K562 (cell line): ENCODE measurements around the gene POMC. TPM values are rescaled to one million over a fixed set of nuclear protein-coding genes. Genes with fewer than 3 reads are reported as not detected.
"Not testable (repeated sequence)": the region's sequence is repeated elsewhere in the genome, so short reads cannot be mapped to it uniquely, and the experiment has no call there.

Experiments used
- ATAC-seq: fragments of 200-7000 bp; cut with Tn5 transposase; 3 replicates; pipeline ENCODE4 v1.9.1; 2020; ENCODE audit warnings: moderate library complexity
- BruUV-seq: library from RNA; stranded (reverse); fragments of 400-500 nt; replicated peaks from 2 replicates; lab custom pipeline; 2021; lab: Mats Ljungman, UMichigan
- CTCF ChIA-PET: fragments of 300-600 bp; formaldehyde crosslinking; extraction: SDS; loops from one replicate; lab custom pipeline; 2021; ENCODE audit warnings: low intra/inter-chr PET ratio; lab: Yijun Ruan, JAX
- POLR2A ChIA-PET: fragments of 300-600, 350-650 bp; sonication (Branson Sonifier 250); formaldehyde crosslinking; extraction: SDS; loops from one replicate; lab custom pipeline; 2021; ENCODE audit warnings: antibody characterized with exemption, inconsistent platforms; lab: Yijun Ruan, JAX
- DNase-seq, 4 experiments: peaks; one replicate each; pipeline versions ENCODE4 v3.0.0 to v3.0.0-alpha.2; 2011 to 2018; ENCODE audit warnings: low spot score in 3 of 4, mixed read lengths in 3 of 4; ENCODE audit errors: extremely low read depth in 1 of 4
- FAIRE-seq: peaks from 2 replicates; lab custom pipeline; 2011; peaks lifted over from hg19 to GRCh38; lab: Jason Lieb, UNC
- H2AFZ ChIP-seq: 2 replicates; pipeline ENCODE4 v1.6.0; 2011; ENCODE audit warnings: low read depth, low read length, control low read depth, inconsistent platforms
- H3K27ac ChIP-seq: fragments of 200-600 bp; 3 replicates; pipeline ENCODE4 v1.8.0; 2011; ENCODE audit warnings: low read depth, mild to moderate bottlenecking, control low read depth, inconsistent platforms, low read length, moderate library complexity, mixed read lengths; ENCODE audit errors: extremely low read depth
- H3K27me3 ChIP-seq, 2 experiments: fragments of 300-600 bp in 1 of 2; 2 replicates in 1 of 2; 3 replicates in 1 of 2; pipeline versions ENCODE4 v1.6.0 to v1.8.0; 2011; ENCODE audit warnings: inconsistent platforms in 2 of 2, low read length in 2 of 2, mild to moderate bottlenecking in 1 of 2, mixed read lengths in 1 of 2, moderate library complexity in 1 of 2; ENCODE audit not compliant: control insufficient read depth in 2 of 2, insufficient read depth in 2 of 2
- H3K36me3 ChIP-seq: fragments of 300-600 bp; 3 replicates; pipeline ENCODE4 v1.8.0; 2011; ENCODE audit warnings: mild to moderate bottlenecking, low read length, inconsistent platforms; ENCODE audit not compliant: control insufficient read depth, insufficient read depth
- H3K4me1 ChIP-seq, 2 experiments: fragments of 200-600 bp in 1 of 2; replicated peaks in 1 of 2; 2 replicates in 1 of 2; 3 replicates in 1 of 2; pipeline versions ENCODE4 v1.5.1 to v1.8.0; 2011; ENCODE audit warnings: inconsistent platforms in 2 of 2, low read length in 2 of 2, mild to moderate bottlenecking in 1 of 2, mixed read lengths in 1 of 2, moderate library complexity in 1 of 2; ENCODE audit not compliant: control insufficient read depth in 2 of 2, insufficient read depth in 2 of 2
- H3K4me2 ChIP-seq: 2 replicates; pipeline ENCODE4 v1.6.1; 2011; ENCODE audit warnings: low read length, control low read depth, inconsistent platforms, mixed read lengths; ENCODE audit not compliant: insufficient read depth
- H3K4me3 ChIP-seq: fragments of 200-600 bp; sonication (generic), shearing (Covaris generic); 2 replicates; pipeline ENCODE4 v1.5.1; 2016; ENCODE audit warnings: control low read depth, inconsistent platforms
- H3K79me2 ChIP-seq: fragments of 200-600 bp; 3 replicates; pipeline ENCODE4 v1.8.0; 2011; ENCODE audit warnings: low read length, inconsistent platforms; ENCODE audit not compliant: control insufficient read depth, insufficient read depth
- H3K9ac ChIP-seq, 2 experiments: 2 replicates each; pipeline versions ENCODE4 v1.6.0 to v1.6.1; 2011; ENCODE audit warnings: low read depth in 2 of 2, low read length in 2 of 2, control low read depth in 1 of 2, inconsistent platforms in 1 of 2, mild to moderate bottlenecking in 1 of 2, mixed read lengths in 1 of 2; ENCODE audit not compliant: insufficient read depth in 1 of 2
- H3K9me1 ChIP-seq: one replicate; pipeline ENCODE4 v1.6.0; 2011; ENCODE audit warnings: inconsistent platforms, mild to moderate bottlenecking, low read length, moderate library complexity; ENCODE audit not compliant: control insufficient read depth, insufficient read depth
- H3K9me3 ChIP-seq: replicated peaks from 2 replicates; pipeline ENCODE4 v1.5.1; 2011; ENCODE audit warnings: low read depth, low read length, inconsistent platforms; ENCODE audit not compliant: control insufficient read depth, insufficient read depth
- H4K20me1 ChIP-seq: replicated peaks from 2 replicates; pipeline ENCODE4 v1.6.1; 2011; ENCODE audit warnings: low read length, inconsistent platforms, mixed read lengths; ENCODE audit not compliant: control insufficient read depth, insufficient read depth
- BHLHE40 ChIP-seq: IDR thresholded peaks from 2 replicates; pipeline ENCODE4 v1.6.1; 2011; ENCODE audit warnings: low read length, improper control_type of control experiment
- ERF ChIP-seq: fragments of 450-650 bp; formaldehyde crosslinking; IDR thresholded peaks from 2 replicates; pipeline ENCODE4 v1.4.0; 2020; ENCODE audit warnings: mild to moderate bottlenecking, mixed read lengths
- KAT2B ChIP-seq: IDR thresholded peaks from one replicate; pipeline ENCODE4 v1.6.1; 2012; ENCODE audit warnings: low read depth, mild to moderate bottlenecking, control low read depth, inconsistent platforms, low read length, moderate library complexity
- LARP7 ChIP-seq: fragments of 450-650 bp; IDR thresholded peaks from 2 replicates; pipeline ENCODE4 v1.6.1; 2016
- MCM3 ChIP-seq: fragments of 450-650 bp; IDR thresholded peaks from 2 replicates; pipeline ENCODE4 v1.6.1; 2016
- NFIX ChIP-seq: fragments of 250-450 bp; sonication (Bioruptor Pico); IDR thresholded peaks from 2 replicates; pipeline ENCODE4 v1.4.0; 2020; ENCODE audit warnings: low read depth, mild to moderate bottlenecking, moderate library complexity
- NFRKB ChIP-seq: fragments of 450-650 bp; IDR thresholded peaks from 2 replicates; pipeline ENCODE4 v1.6.1; 2016; ENCODE audit warnings: low read depth
- POLR2B ChIP-seq: fragments of 450-650 bp; IDR thresholded peaks from 2 replicates; pipeline ENCODE4 v1.6.1; 2018; ENCODE audit warnings: low read depth; ENCODE audit not compliant: partially characterized antibody
- RAD51 ChIP-seq: fragments of 450-650 bp; IDR thresholded peaks from 2 replicates; pipeline ENCODE4 v1.7.1; 2016; ENCODE audit warnings: low read depth, mild to moderate bottlenecking, borderline replicate concordance
- SMAD4 ChIP-seq: fragments of 250-450 bp; sonication (Bioruptor Pico); conservative IDR thresholded peaks from 2 replicates; pipeline ENCODE4 v1.8.0; 2021; ENCODE audit warnings: inconsistent platforms, mild to moderate bottlenecking, moderate library complexity
- SMC3 ChIP-seq: conservative IDR thresholded peaks from 2 replicates; pipeline ENCODE4 v1.6.1; 2011; ENCODE audit warnings: low read depth, low read length, improper control_type of control experiment; ENCODE audit not compliant: insufficient read depth
- YY1 ChIP-seq, 3 experiments: IDR thresholded peaks; 2 replicates each; pipeline ENCODE4 v1.6.1; 2011; ENCODE audit warnings: low read length in 2 of 3, mild to moderate bottlenecking in 2 of 3, moderate library complexity in 2 of 3, borderline replicate concordance in 1 of 3, control low read depth in 1 of 3, low read depth in 1 of 3; ENCODE audit not compliant: insufficient read depth in 3 of 3, insufficient replicate concordance in 2 of 3, control insufficient read depth in 1 of 3, insufficient read length in 1 of 3; ENCODE audit errors: extremely low read depth in 1 of 3
- ZNF175 ChIP-seq: fragments of 200-800 bp; sonication (Bioruptor generic); IDR thresholded peaks from 2 replicates; pipeline ENCODE4 v1.6.1; 2016; ENCODE audit warnings: low read depth, mild to moderate bottlenecking, missing genetic modification characterization, missing compliant biosample characterization
- WGBS: fragments of 100-300 bp; shearing (Covaris generic); methylation state at CpG from one replicate; pipeline ENCODE4 v1.1.6; 2016; ENCODE audit warnings: low coverage, mixed read lengths; ENCODE audit not compliant: insufficient coverage; ENCODE audit errors: missing lambda C conversion rate; 5-methylcytosine and 5-hydroxymethylcytosine counted together
- in situ Hi-C: fragments of 300-500 bp; cut with MboI; formaldehyde crosslinking; loops from 4 replicates; pipeline ENCODE4 v1.15.0; 2018; ENCODE audit warnings: inconsistent platforms, mixed read lengths
- intact Hi-C: fragments of 100-400 bp; cut with micrococcal nuclease; formaldehyde crosslinking; loops from 2 replicates; pipeline ENCODE4 v1.14.2; 2022
- polyA plus RNA-seq, 8 experiments: library from polyadenylated mRNA; depleted of rRNA in 4 of 8; stranded (reverse) in 5 of 8; unstranded in 3 of 8; fragments of >200 nt; fragmentation: Nextera tagmentation in 2 of 8; fragmentation: Illumina TruSeq in 1 of 8; extraction: Ambion mirVana in 2 of 8; extraction: Trizol in 1 of 8; gene quantifications; 2 replicates each; pipeline versions ENCODE4 v1.2.1 to v1.2.3, GENCODE V29; 2011 to 2014; ENCODE audit warnings: inconsistent platforms in 1 of 8, missing spikeins in 1 of 8
- total RNA-seq, 7 experiments: library from RNA; depleted of rRNA in 6 of 7; stranded (reverse); fragments of >200 nt in 6 of 7; fragmentation: Illumina TruSeq in 2 of 7; extraction: Trizol in 2 of 7; gene quantifications; 2 replicates each; pipeline versions ENCODE4 v1.2.1 to v1.2.3, GENCODE V29; 2011 to 2021; ENCODE audit warnings: low replicate concordance in 1 of 7
- TF ChIP-seq, protein P1 (sequence below): fragments of 250-450 bp; sonication (Bioruptor Pico); IDR thresholded peaks from 2 replicates; pipeline ENCODE4 v1.4.0; 2020; ENCODE audit warnings: borderline replicate concordance
- TF ChIP-seq, protein P2 (sequence below): fragments of 250-450 bp; sonication (Bioruptor Pico); IDR thresholded peaks from 2 replicates; pipeline ENCODE4 v1.5.0; 2021

The POMC gene
- total and polyA plus RNA-seq, 9 of the 15 experiments (the other 6 are each of a cell fraction or from before 2014, with no cell fraction given), result not detected

DNA sequence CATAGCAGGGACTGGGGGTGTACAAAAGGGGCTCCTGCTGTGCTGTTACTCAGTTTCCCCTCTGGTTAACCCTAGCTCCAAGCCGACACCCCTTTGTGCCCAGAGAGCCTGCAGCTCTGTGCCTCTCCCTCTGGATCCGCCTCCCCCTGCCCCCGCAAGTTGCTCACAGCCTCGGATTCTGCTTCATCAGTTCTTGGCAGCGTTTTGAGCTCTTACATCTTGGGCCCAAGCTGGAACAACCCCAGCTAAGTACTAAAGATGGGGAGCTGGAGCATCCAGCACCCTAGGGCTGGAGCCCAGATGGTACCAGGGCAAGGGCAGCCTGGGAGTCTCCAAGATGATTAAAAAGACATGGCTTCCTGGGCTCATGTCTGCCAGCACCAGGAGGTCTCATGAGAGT is 40.7 kb downstream of the POMC start:
- no peaks in the 10 kb centered on the region for H3K9me3 ChIP-seq
- no peak for DNase-seq
- no peak overlapping the region for H3K4me2 ChIP-seq
- no peak for ATAC-seq
- ChIA-PET POLR2A (interaction anchor here (0.6 to 2.1 kb wide), 2 partner anchors 152 to 251 kb away, joined by 3 to 7 read pairs; no protein-coding TSS in a partner anchor), CTCF (interaction anchor here (0.6 to 5.0 kb wide), 3 partner anchors 152 to 717 kb away, joined by 3 to 33 read pairs (median 5); no protein-coding TSS in a partner anchor)
- TF ChIP-seq, protein P1, sequence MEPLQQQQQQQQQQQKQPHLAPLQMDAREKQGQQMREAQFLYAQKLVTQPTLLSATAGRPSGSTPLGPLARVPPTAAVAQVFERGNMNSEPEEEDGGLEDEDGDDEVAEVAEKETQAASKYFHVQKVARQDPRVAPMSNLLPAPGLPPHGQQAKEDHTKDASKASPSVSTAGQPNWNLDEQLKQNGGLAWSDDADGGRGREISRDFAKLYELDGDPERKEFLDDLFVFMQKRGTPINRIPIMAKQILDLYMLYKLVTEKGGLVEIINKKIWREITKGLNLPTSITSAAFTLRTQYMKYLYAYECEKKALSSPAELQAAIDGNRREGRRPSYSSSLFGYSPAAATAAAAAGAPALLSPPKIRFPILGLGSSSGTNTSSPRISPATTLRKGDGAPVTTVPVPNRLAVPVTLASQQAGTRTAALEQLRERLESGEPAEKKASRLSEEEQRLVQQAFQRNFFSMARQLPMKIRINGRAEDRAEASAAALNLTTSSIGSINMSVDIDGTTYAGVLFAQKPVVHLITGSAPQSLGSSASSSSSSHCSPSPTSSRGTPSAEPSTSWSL (CRISPR knock-in tag), result no peak
- TF ChIP-seq ERF, result no peak
- no peak for TF ChIP-seq MCM3
- no peak for TF ChIP-seq YY1 (IDR thresholded peaks at IDR 0.05; ENCODE audit: borderline replicate concordance in 1 of 3, control insufficient read depth in 1 of 3, extremely low read depth in 1 of 3, insufficient read depth in 3 of 3, insufficient read length in 1 of 3, insufficient replicate concordance in 2 of 3, low read depth in 1 of 3, low read length in 2 of 3)
- TF ChIP-seq NFIX (CRISPR knock-in tag), result no peak
- TF ChIP-seq SMC3, result no peak
- no peak for TF ChIP-seq KAT2B
- no peak for TF ChIP-seq BHLHE40
- TF ChIP-seq LARP7, result no peak
- no peak for TF ChIP-seq POLR2B
- TF ChIP-seq, protein P2, sequence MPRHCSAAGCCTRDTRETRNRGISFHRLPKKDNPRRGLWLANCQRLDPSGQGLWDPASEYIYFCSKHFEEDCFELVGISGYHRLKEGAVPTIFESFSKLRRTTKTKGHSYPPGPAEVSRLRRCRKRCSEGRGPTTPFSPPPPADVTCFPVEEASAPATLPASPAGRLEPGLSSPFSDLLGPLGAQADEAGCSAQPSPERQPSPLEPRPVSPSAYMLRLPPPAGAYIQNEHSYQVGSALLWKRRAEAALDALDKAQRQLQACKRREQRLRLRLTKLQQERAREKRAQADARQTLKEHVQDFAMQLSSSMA, result no peak
- TF ChIP-seq NFRKB, result no peak
- TF ChIP-seq SMAD4, result no peak
- TF ChIP-seq ZNF175 (CRISPR knock-in tag), result no peak
- no peak for TF ChIP-seq RAD51
- peaks cover 29 to 66% of the 10 kb centered on the region in 2 experiments; a peak in 4 of 5 replicates for H3K27me3 ChIP-seq
- peaks cover 0 to 8% of the 10 kb centered on the region in 2 experiments; a peak in 4 of 5 replicates for H3K4me1 ChIP-seq
- no peak overlapping the region for H3K9ac ChIP-seq
- no peaks in the 10 kb centered on the region for H3K9me1 ChIP-seq
- no peaks in the 10 kb centered on the region; the same call in 1 of the 2 replicates for H4K20me1 ChIP-seq
- FAIRE-seq, result no peak
- intact Hi-C loops, result loop anchor here (2.0 to 5.0 kb wide), 2 partner anchors 300 to 717 kb away; no protein-coding TSS in a partner anchor
- WGBS, result 3% methylated on average over 5 of the region's 5 CpGs
- H3K4me3 ChIP-seq, result no peak overlapping the region
- in situ Hi-C loops, result loop anchor here (10.0 kb wide), 1 partner anchor 723 kb away; no protein-coding TSS in a partner anchor
- H3K27ac ChIP-seq, result no peak overlapping the region
- no peaks in the 10 kb centered on the region for H3K79me2 ChIP-seq
- BruUV-seq, result no TSS peak
- no peaks in the 10 kb centered on the region for H3K36me3 ChIP-seq
- no peak overlapping the region for H2AFZ ChIP-seq

DNA sequence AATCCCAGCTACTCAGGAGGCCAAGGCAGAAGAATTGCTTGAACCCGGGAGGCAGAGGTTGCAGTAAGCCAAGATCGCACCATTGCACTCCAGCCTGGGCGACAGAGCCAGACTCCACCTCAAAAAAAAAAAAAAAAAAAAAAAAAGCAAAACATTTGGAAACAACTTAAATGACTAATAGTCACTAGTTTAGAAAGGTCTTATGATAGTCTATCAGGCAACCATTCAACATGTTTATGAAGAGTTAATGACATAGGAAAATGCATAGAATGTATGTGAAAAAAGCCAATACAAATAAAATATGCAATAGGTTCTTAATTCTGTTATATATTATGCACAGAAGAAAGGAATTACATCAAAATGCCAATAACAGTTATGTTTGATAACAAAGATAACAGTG is 41.3 kb downstream of the POMC start:
- not testable (repeated sequence) for FAIRE-seq, H3K9ac ChIP-seq, H3K9me3 ChIP-seq, H3K4me1 ChIP-seq, ATAC-seq, BruUV-seq, H3K27ac ChIP-seq, DNase-seq, H3K79me2 ChIP-seq, H4K20me1 ChIP-seq, H3K36me3 ChIP-seq, H3K4me2 ChIP-seq, H2AFZ ChIP-seq, H3K4me3 ChIP-seq, H3K9me1 ChIP-seq
- WGBS, result 0% methylated on average over 1 of the region's 3 CpGs
- in situ Hi-C loops, result loop anchor here (10.0 kb wide), 1 partner anchor 722 kb away; no protein-coding TSS in a partner anchor
- POLR2A ChIA-PET, result interaction anchor here (0.6 kb wide), 1 partner anchor 251 kb away, joined by 3 read pairs; no protein-coding TSS in a partner anchor
- H3K27me3 ChIP-seq, result peaks cover 33 to 66% of the 10 kb centered on the region in 2 experiments; a peak in 4 of 5 replicates
- CTCF ChIA-PET, result interaction anchor here (0.7 to 5.0 kb wide), 2 partner anchors 152 to 717 kb away, joined by 3 to 33 read pairs; no protein-coding TSS in a partner anchor
- intact Hi-C loops, result loop anchor here (5.0 kb wide), 1 partner anchor 300 kb away; no protein-coding TSS in a partner anchor
